ENCODE results near the gene TRMT13.

Gene TRMT13

GRCh38 chr1:100132566-100133477, at the start of gene TRMT13, which contains the start of gene SASS6:
Gene TRMT13, plus strand, starts transcription at chr1:100133163. Its CDS starts 6 bp downstream, at chr1:100133169.
Gene SASS6, minus strand, starts transcription at chr1:100132930. Its CDS starts 116 bp downstream, at chr1:100132814.
- peak; percentile 91 for DNase-seq

- DNase-seq = no peak
Observed at GRCh38 chr1:100087396-100087795, 45.6 kb upstream of the TRMT13 start.

GRCh38 chr1:100089082-100089481, 43.9 kb upstream of the TRMT13 start:
- DNase-seq = no peak

GRCh38 chr1:100090471-100090870, 42.5 kb upstream of the TRMT13 start:
- DNase-seq = no peak

- no peak for DNase-seq
Observed at GRCh38 chr1:100100202-100100601, 32.8 kb upstream of the TRMT13 start.

GRCh38 chr1:100101564-100101963, 31.4 kb upstream of the TRMT13 start:
- DNase-seq = no peak

- no peak for DNase-seq
Observed at GRCh38 chr1:100107696-100108095, 25.3 kb upstream of the TRMT13 start.

- DNase-seq = no peak
Observed at GRCh38 chr1:100109554-100110066, 23.4 kb upstream of the TRMT13 start.

- no peak for DNase-seq
Observed at GRCh38 chr1:100115524-100115923, 17.4 kb upstream of the TRMT13 start.

GRCh38 chr1:100122177-100122576, 10.8 kb upstream of the TRMT13 start:
- DNase-seq = no peak

GRCh38 chr1:100127226-100127625, 5.7 kb upstream of the TRMT13 start:
- no peak for DNase-seq

GRCh38 chr1:100130552-100131077, 2.3 kb upstream of the TRMT13 start:
- no peak for DNase-seq

- DNase-seq = no peak
Observed at GRCh38 chr1:100131623-100132022, 1.3 kb upstream of the TRMT13 start.

- DNase-seq = no peak
Observed at GRCh38 chr1:100134872-100135271, 1.9 kb downstream of the TRMT13 start.

GRCh38 chr1:100137602-100138001, 4.6 kb downstream of the TRMT13 start:
- no peak for DNase-seq

GRCh38 chr1:100141192-100141591, 8.2 kb downstream of the TRMT13 start:
- no peak for DNase-seq

GRCh38 chr1:100142343-100142742, 9.4 kb downstream of the TRMT13 start:
- DNase-seq = no peak

- DNase-seq = no peak
Observed at GRCh38 chr1:100145116-100145515, 12.2 kb downstream of the TRMT13 start.

GRCh38 chr1:100146958-100147357, 14.0 kb downstream of the TRMT13 start:
- DNase-seq = no peak

GRCh38 chr1:100147875-100148274, 14.9 kb downstream of the TRMT13 start:
- no peak for DNase-seq

GRCh38 chr1:100151679-100152078, 18.7 kb downstream of the TRMT13 start:
- no peak for DNase-seq

GRCh38 chr1:100152271-100152670, 19.3 kb downstream of the TRMT13 start:
- DNase-seq = no peak

- DNase-seq = no peak
Observed at GRCh38 chr1:100162881-100163280, 29.9 kb downstream of the TRMT13 start.

- DNase-seq = no peak
Observed at GRCh38 chr1:100164216-100164615, 31.3 kb downstream of the TRMT13 start.
